GM12874 (cell line): ENCODE measurements around the gene FAAP100.

Source experiments
- CTCF ChIP-seq: IDR thresholded peaks from 2 replicates; pipeline ENCODE4 v1.5.1; 2011; ENCODE audit warnings: low read depth, mild to moderate bottlenecking, control low read depth, low read length, moderate library complexity; ENCODE audit not compliant: insufficient read depth

FAAP100 gene

GRCh38 chr17:81512562-81513371, 39.4 kb downstream of the FAAP100 start, which contains the start of gene ACTG1:
TSS of gene ACTG1 (minus strand) at chr17:81512799. CDS start at chr17:81512354, 445 bp downstream.
- TF ChIP-seq CTCF = no peak

- no peak for TF ChIP-seq CTCF
Measured at GRCh38 chr17:81511804-81512561, 40.2 kb downstream of the FAAP100 start.

GRCh38 chr17:81511554-81511803, 40.7 kb downstream of the FAAP100 start:
- TF ChIP-seq CTCF = no peak

GRCh38 chr17:81510785-81511553, 41.2 kb downstream of the FAAP100 start:
- no peak for TF ChIP-seq CTCF

- TF ChIP-seq CTCF = no peak
Measured at GRCh38 chr17:81509972-81510784, 42.0 kb downstream of the FAAP100 start.

- no peak for TF ChIP-seq CTCF
Measured at GRCh38 chr17:81509207-81509971, 42.8 kb downstream of the FAAP100 start.
